Spleen (tissue), 11 donors: ENCODE measurements around the gene PDLIM5. TPM values are rescaled to one million over a fixed set of nuclear protein-coding genes. Genes with fewer than 3 reads are reported as not detected.
"Not testable (repeated sequence)": the region's sequence is repeated elsewhere in the genome, so short reads cannot be mapped to it uniquely, and the experiment has no call there.

Experiments used
- DNase-seq: peaks from one replicate; pipeline ENCODE4 v3.0.0-alpha.2; 2020
- H3K27ac ChIP-seq, 8 donors: fragments of 200-600 bp; sonication (generic) in 7 of 8; 1 replicate in 4 of 8; 2 replicates in 4 of 8; pipeline versions ENCODE4 v1.5.0 to v1.8.0; 2016 to 2021; ENCODE audit warnings: inconsistent platforms in 4 of 8, mild to moderate bottlenecking in 4 of 8, moderate library complexity in 1 of 8
- H3K27me3 ChIP-seq, 7 donors: fragments of 200-600 bp; sonication (generic) in 6 of 7; replicated peaks in 1 of 7; 1 replicate in 4 of 7; 2 replicates in 3 of 7; pipeline versions ENCODE4 v1.5.0 to v1.8.0; 2016 to 2021; ENCODE audit warnings: inconsistent platforms in 3 of 7, mild to moderate bottlenecking in 1 of 7
- H3K36me3 ChIP-seq, 6 donors: fragments of 200-600 bp; sonication (generic) in 5 of 6; 1 replicate in 4 of 6; 2 replicates in 2 of 6; pipeline versions ENCODE4 v1.5.0 to v1.8.0; 2016 to 2021; ENCODE audit warnings: inconsistent platforms in 2 of 6
- H3K4me1 ChIP-seq, 6 donors: fragments of 200-600 bp; sonication (generic) in 5 of 6; 1 replicate in 3 of 6; 2 replicates in 3 of 6; pipeline versions ENCODE4 v1.5.0 to v1.8.0; 2016 to 2021; ENCODE audit warnings: inconsistent platforms in 3 of 6
- H3K4me3 ChIP-seq, 8 donors: fragments of 200-600 bp; sonication (generic) in 7 of 8; 1 replicate in 4 of 8; 2 replicates in 4 of 8; pipeline versions ENCODE4 v1.5.0 to v1.8.0; 2016 to 2021; ENCODE audit warnings: inconsistent platforms in 4 of 8, mild to moderate bottlenecking in 4 of 8, moderate library complexity in 2 of 8
- H3K9me3 ChIP-seq, 8 donors: fragments of 200-600 bp; sonication (generic) in 7 of 8; 1 replicate in 4 of 8; 2 replicates in 4 of 8; pipeline versions ENCODE4 v1.5.0 to v1.8.0; 2016 to 2021; ENCODE audit warnings: inconsistent platforms in 4 of 8
- CTCF ChIP-seq, 11 experiments: fragments of 200-600 bp in 7 of 11; fragments of 450-650 bp in 4 of 11; sonication (generic) in 4 of 11; IDR thresholded peaks in 8 of 11; conservative IDR thresholded peaks in 3 of 11; 1 replicate in 7 of 11; 2 replicates in 4 of 11; pipeline versions ENCODE4 v1.4.0 to v1.8.0; 2016 to 2021; ENCODE audit warnings: antibody characterized with exemption in 11 of 11, inconsistent platforms in 4 of 11, mild to moderate bottlenecking in 1 of 11
- POLR2A ChIP-seq, 3 donors: fragments of 450-650 bp; IDR thresholded peaks; one replicate each; pipeline ENCODE4 v1.5.1; 2017; ENCODE audit warnings: antibody characterized with exemption in 3 of 3, mild to moderate bottlenecking in 1 of 3
- POLR2AphosphoS5 ChIP-seq, 3 donors: sonication (generic); formaldehyde crosslinking; IDR thresholded peaks; one replicate each; pipeline ENCODE4 v1.5.1; 2017; ENCODE audit warnings: antibody characterized with exemption in 3 of 3
- WGBS, 5 donors: extraction: QIAGEN DNeasy Blood & Tissue Kit in 3 of 5; methylation state at CpG; one replicate each; pipeline versions ENCODE4 v1.1.5 to v1.1.7; 2013 to 2018; 5-methylcytosine and 5-hydroxymethylcytosine counted together
- intact Hi-C: fragments of 100-400 bp; cut with DNase I; formaldehyde crosslinking; loops from one replicate; pipeline ENCODE4 v1.15.0; 2023; ENCODE audit warnings: low total_unique reads
- polyA plus RNA-seq, 3 donors: library from polyadenylated mRNA; stranded (reverse); fragments of 200-250 nt; gene quantifications; one replicate each; pipeline ENCODE4 v1.2.1, GENCODE V29; 2013
- total RNA-seq, 7 donors: library from RNA; depleted of rRNA in 3 of 7; stranded (reverse); fragments of >200 nt in 3 of 7; fragmentation: NEBNext Ultra II Directional in 4 of 7; extraction: Animal tissue kit (Norgen Biotek cat#: 25700) in 4 of 7; gene quantifications; one replicate each; pipeline versions ENCODE4 v1.1.0 to v1.2.1, GENCODE V29; 2016 to 2021
- donor health status: healthy with polysubstance abuse.
- donor health status: DM: no; HTN: no; CAD: no; lungs with moderate emphysema.
- donor health status: DM: no; HTN: no; CAD: no.
- donor health status: Bipolar disorder and iron deficiency.
- donor health status: healthy.
- donor health status: DM: no; HTN: no; CAD: no.
- donor health status: DM: yes; HTN: yes; CAD: no.

Gene PDLIM5
- total and polyA plus RNA-seq, 10 donors: 9.4 to 182 (median 74.9) TPM

GRCh38 chr4:94466923-94467322 lies 15.2 kb downstream of the PDLIM5 start:
- intact Hi-C loops: loop anchor here (10.0 kb wide), 1 partner anchor 108 kb away; no protein-coding TSS in a partner anchor
- Histone ChIP-seq H3K27me3 (no peaks in the 10 kb centered on the region), H3K4me3 (no peak overlapping the region), H3K9me3 (peaks cover 0 to 3% (median 0%) of the 10 kb centered on the region in 8 donors), H3K4me1 (peaks cover 0 to 15% (median 0%) of the 10 kb centered on the region in 6 donors), H3K27ac (no peak overlapping the region), H3K36me3 (no peaks in the 10 kb centered on the region)
- no peak for DNase-seq
- 81 to 97% (median 91%) methylated on average over 2 of the region's 2 CpGs for WGBS, 5 donors
- TF ChIP-seq POLR2AphosphoS5 (IDR thresholded peaks at IDR 0.05) (no peak), POLR2A (IDR thresholded peaks at IDR 0.05) (no peak), CTCF (IDR thresholded peaks at IDR 0.05 in 8 of 11, conservative IDR thresholded peaks at IDR 0.05 in 3 of 11) (no peak)

GRCh38 chr4:94468093-94468769 lies 16.5 kb downstream of the PDLIM5 start:
- Histone ChIP-seq H3K9me3 (peaks cover 0 to 3% (median 0%) of the 10 kb centered on the region in 8 donors), H3K4me3 (no peak overlapping the region), H3K27me3 (no peaks in the 10 kb centered on the region), H3K36me3 (no peaks in the 10 kb centered on the region), H3K27ac (no peak overlapping the region), H3K4me1 (peaks cover 0 to 15% (median 0%) of the 10 kb centered on the region in 6 donors)
- 82 to 96% (median 93%) methylated on average over 4 of the region's 4 CpGs for WGBS, 5 donors
- intact Hi-C loops: loop anchor here (10.0 kb wide), 1 partner anchor 107 kb away; no protein-coding TSS in a partner anchor
- TF ChIP-seq POLR2AphosphoS5 (IDR thresholded peaks at IDR 0.05) (no peak), CTCF (IDR thresholded peaks at IDR 0.05 in 8 of 11, conservative IDR thresholded peaks at IDR 0.05 in 3 of 11) (no peak), POLR2A (IDR thresholded peaks at IDR 0.05) (no peak)
- DNase-seq: no peak

GRCh38 chr4:94469221-94469784 lies 17.6 kb downstream of the PDLIM5 start:
- intact Hi-C loops: loop anchor here (10.0 kb wide), 1 partner anchor 105 kb away; no protein-coding TSS in a partner anchor
- Histone ChIP-seq H3K9me3 (peaks cover 0 to 3% (median 0%) of the 10 kb centered on the region in 8 donors), H3K4me1 (peaks cover 0 to 15% (median 0%) of the 10 kb centered on the region in 6 donors), H3K27me3 (no peaks in the 10 kb centered on the region), H3K4me3 (no peak overlapping the region), H3K27ac (no peak overlapping the region), H3K36me3 (no peaks in the 10 kb centered on the region)
- TF ChIP-seq CTCF (IDR thresholded peaks at IDR 0.05 in 8 of 11, conservative IDR thresholded peaks at IDR 0.05 in 3 of 11) (no peak), POLR2AphosphoS5 (IDR thresholded peaks at IDR 0.05) (no peak), POLR2A (IDR thresholded peaks at IDR 0.05) (no peak)
- WGBS, 5 donors: 63 to 89% (median 70%) methylated on average over 1 of the region's 1 CpG
- no peak for DNase-seq

- Histone ChIP-seq H3K27me3 (no peaks in the 10 kb centered on the region), H3K36me3 (no peaks in the 10 kb centered on the region), H3K4me3 (no peak overlapping the region), H3K27ac (no peak overlapping the region), H3K4me1 (peaks cover 0 to 15% (median under 1%) of the 10 kb centered on the region in 6 donors), H3K9me3 (peaks cover 0 to 3% (median 0%) of the 10 kb centered on the region in 8 donors)
- intact Hi-C loops: no loop called here
- WGBS, 5 donors: 86 to 96% (median 96%) methylated on average over 4 of the region's 4 CpGs
- TF ChIP-seq POLR2AphosphoS5 (IDR thresholded peaks at IDR 0.05) (no peak), CTCF (IDR thresholded peaks at IDR 0.05 in 8 of 11, conservative IDR thresholded peaks at IDR 0.05 in 3 of 11) (no peak), POLR2A (IDR thresholded peaks at IDR 0.05) (no peak)
- no peak for DNase-seq
Observed at GRCh38 chr4:94470132-94470531, 18.4 kb downstream of the PDLIM5 start.

GRCh38 chr4:94470782-94471181 lies 19.0 kb downstream of the PDLIM5 start:
- H3K9me3 ChIP-seq, H3K4me3 ChIP-seq, intact Hi-C loops, H3K36me3 ChIP-seq, H3K27me3 ChIP-seq, DNase-seq, H3K27ac ChIP-seq: not testable (repeated sequence)
- WGBS, 5 donors: 93 to 98% (median 94%) methylated on average over 4 of the region's 4 CpGs
- peaks cover 0 to 15% (median 4%) of the 10 kb centered on the region in 6 donors for H3K4me1 ChIP-seq
